Measurements from ENCODE around the gene RHOF.

The RHOF gene

DNA sequence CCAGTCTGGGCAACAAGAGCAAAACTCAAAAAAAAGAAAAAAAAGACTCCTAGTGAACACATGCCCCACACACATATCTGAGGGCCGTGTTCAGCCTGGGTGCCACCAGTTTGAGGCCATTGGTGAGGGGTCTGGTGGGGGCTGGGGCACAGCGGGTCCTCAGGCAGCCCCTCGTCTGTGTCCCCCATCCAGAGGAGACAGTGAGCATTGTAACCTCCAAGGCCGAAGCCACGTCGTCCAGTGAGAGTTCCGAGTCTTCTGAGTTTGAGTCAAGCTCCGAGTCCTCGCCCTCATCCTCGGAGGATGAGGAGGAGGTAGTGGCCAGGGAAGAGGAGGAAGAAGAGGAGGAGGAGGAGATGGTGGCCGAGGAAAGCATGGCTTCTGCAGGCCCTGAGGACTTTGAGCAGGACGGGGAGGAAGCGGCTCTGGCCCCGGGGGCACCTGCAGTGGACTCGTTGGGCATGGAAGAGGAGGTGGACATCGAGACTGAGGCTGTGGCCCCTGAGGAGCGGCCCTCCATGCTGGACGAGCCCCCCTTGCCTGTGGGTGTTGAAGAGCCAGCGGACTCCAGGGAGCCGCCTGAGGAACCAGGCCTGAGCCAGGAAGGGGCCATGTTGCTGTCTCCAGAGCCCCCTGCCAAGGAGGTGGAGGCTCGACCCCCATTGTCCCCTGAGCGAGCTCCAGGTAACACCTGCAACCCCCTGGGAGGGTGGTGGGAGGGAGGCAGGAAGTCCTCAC, 25.9 kb upstream of the RHOF start:
- no peak for DNase-seq (ENCODE audit: low read depth in 2 of 2)

GRCh38 chr12:121817648-121818043, 24.2 kb upstream of the RHOF start:
- DNase-seq (ENCODE audit: low read depth in 2 of 2) = no peak

- no peak for DNase-seq (ENCODE audit: low read depth in 2 of 2)
These were observed 23.6 kb upstream of the RHOF start for GRCh38 chr12:121816925-121817647.

DNA sequence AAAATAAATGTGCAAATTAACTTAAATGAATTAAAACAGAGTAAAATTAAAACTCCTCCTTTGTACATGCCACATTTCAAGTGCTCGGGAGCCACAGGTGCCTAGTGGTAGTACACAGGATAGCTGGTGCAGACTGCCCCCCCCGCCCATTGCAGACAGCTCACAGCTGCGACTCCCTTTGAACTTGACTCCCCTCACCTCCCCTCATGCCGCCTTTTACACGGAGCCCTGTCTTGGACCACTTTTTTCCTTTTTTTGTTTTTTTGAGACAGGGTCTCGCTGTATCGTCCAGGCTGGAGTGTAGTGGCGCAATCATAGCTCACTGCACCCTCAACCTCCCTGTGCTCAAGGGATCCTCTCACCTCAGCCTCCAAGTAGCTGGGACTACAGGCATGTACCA, 21.8 kb upstream of the RHOF start:
- no peak for DNase-seq (ENCODE audit: low read depth in 2 of 2)

DNA sequence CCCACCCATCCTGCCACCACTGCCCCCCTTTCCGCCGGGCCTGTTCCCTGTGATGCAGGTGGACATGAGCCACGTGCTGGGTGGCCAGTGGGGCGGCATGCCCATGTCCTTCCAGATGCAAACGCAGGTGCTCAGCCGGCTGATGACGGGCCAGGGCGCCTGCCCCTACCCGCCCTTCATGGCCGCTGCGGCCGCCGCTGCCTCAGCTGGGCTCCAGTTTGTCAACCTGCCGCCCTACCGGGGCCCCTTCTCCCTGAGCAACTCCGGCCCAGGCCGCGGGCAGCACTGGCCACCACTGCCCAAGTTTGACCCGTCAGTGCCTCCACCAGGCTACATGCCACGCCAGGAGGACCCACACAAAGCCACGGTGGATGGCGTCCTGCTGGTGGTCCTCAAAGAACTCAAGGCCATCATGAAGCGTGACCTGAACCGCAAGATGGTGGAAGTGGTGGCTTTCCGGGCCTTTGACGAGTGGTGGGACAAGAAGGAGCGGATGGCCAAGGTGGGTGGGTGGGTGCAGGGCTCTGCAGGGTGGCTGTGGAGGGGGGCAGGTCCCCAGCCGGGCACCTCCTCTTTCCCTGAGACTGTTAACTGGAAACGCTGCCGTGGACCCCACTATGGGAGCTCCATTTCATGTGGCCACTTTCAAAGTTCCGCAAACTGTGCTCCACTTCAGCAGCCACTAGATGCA, 21.1 kb upstream of the RHOF start:
- DNase-seq (ENCODE audit: low read depth in 2 of 2) = no peak

DNA sequence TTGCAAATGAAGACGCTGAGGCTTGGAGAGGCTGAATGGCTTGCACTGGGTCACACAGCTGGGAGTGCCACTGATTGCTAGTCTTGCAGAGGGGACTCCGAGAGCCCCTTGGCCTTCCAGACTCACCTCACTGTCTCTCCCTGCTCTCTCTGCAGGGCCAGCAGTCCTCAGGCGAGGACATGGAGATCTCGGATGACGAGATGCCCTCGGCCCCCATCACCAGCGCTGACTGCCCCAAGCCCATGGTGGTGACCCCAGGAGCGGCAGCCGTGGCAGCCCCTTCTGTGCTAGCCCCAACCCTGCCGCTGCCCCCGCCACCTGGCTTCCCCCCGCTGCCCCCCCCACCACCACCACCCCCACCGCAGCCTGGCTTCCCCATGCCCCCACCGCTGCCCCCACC, 20.5 kb upstream of the RHOF start:
- DNase-seq (ENCODE audit: low read depth in 2 of 2) = no peak

DNA sequence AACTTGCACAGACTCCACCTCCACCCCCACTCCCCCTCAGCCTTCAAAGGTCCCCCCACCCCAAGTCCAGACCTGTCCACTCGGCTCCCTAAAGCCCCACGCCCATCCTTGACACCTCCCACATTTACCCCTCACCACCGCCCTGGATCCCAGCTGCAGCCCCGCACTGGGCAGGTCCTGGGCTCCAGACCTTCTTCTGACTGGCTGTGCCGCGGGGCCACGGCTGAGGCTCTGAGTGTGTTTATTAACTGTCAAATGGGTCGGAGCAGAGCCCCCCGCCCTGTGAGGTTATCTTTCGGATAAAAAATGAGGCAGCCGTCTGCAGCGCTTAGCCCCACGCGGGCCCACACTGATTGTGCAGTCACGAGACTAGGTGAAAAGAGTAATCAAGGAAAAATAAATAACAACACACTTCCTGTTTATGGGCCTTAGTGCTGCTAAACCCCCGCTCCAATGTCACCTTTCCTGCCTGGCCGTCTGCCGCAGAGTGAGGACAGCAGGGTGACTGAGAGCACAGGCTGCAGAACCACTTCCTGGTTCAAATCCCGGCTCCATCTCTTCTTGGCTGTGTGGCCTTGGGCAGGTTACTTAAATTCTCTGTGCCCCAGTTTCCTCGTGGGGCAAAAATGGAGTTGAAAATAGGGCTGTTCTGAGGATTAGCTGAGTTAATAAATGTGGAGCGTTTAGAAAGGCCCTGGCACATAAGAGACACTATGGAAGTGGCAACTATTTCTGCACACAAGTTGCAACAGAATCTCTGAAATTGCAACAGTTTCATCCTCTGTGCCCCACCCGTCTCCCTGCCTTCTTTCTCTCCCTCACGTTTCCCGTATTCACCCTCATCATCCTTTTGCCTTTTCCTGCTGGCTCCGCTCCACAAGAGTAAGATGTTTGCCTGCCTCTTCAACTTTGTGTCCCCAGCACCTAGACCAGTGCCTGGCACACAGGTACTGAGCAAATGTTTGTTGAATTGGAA, 19.7 kb upstream of the RHOF start:
- DNase-seq (ENCODE audit: low read depth in 2 of 2) = no peak

DNA sequence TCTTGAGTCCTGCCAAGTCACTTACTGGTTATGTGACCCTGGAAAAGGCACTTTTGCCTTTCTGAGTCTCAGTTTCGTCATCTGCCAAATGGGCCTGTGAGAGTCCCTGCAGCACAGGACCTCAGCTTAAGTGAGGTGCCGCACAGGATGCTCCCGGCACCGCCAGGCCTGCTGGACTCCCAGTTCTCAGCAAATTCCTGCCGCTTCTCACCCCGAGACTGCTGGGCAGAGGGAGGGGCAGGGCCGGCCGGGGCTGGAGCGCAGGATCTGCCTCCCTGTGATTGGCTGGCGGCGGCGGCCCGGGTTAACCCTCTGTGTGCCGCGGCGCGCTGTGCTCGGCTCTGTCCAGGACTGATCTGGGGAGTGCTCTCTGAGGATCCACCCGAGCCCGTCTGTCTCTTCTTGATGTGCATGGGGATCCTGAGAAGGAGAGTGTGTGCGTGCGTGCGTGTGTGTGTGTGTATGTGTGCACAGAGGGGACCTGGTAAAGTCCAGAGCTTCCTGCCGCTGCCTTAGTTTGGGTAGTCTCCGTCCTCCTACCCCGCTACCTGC, 18.9 kb upstream of the RHOF start:
- DNase-seq (ENCODE audit: low read depth in 2 of 2) = no peak

- DNase-seq (ENCODE audit: low read depth in 2 of 2) = no peak
These were observed 18.2 kb upstream of the RHOF start for GRCh38 chr12:121811434-121812319.

GRCh38 chr12:121810833-121811433, 17.4 kb upstream of the RHOF start:
- DNase-seq (ENCODE audit: low read depth in 2 of 2) = no peak

DNA sequence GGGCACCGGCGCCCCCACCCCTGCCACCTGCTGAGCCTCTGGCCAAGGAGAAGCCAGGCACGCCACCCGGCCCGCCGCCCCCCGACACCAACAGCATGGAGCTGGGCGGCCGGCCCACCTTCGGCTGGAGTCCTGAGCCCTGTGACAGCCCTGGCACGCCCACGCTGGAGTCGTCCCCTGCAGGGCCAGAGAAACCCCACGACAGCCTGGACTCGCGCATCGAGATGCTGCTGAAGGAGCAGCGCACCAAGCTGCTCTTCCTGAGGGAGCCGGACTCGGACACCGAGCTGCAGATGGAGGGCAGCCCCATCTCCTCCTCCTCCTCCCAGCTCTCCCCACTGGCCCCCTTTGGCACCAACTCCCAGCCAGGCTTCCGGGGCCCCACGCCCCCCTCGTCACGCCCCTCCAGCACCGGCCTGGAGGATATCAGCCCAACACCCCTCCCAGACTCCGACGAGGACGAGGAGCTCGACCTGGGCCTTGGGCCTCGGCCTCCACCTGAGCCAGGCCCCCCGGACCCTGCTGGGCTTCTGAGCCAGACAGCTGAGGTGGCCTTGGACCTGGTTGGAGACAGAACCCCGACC, 16.8 kb upstream of the RHOF start:
- DNase-seq (ENCODE audit: low read depth in 2 of 2) = no peak

DNA sequence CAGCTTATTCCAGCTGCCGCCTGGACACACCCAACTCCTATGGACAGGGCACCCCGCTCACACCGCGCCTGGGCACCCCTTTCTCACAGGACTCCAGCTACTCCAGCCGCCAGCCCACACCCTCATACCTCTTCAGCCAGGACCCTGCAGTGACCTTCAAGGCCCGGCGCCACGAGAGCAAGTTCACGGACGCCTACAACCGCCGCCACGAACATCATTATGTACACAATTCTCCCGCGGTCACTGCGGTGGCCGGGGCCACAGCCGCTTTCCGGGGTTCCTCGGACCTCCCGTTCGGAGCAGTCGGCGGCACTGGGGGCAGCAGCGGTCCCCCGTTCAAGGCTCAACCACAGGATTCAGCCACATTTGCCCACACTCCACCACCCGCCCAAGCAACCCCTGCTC, 16.2 kb upstream of the RHOF start:
- no peak for DNase-seq (ENCODE audit: low read depth in 2 of 2)

DNA sequence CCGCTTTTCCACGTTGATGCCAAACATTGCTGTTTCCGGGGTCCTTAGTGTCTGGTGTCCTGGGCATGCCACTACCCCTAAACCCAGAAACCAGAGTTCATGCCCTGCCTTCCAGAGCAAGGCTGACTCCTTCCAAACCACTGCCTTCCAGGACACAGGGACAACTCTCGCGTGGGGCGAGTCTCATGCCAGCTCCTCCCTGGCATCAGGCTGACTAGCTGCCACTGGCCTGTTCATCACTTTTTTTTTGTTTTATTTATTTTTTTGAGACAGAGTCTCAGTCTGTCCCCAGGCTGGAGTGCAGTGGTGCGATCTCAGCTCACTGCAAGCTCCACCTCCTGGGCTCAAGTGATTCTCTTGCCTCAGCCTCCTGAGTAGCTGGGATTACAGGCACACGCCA, 15.1 kb upstream of the RHOF start:
- DNase-seq (ENCODE audit: low read depth in 2 of 2) = no peak

DNA sequence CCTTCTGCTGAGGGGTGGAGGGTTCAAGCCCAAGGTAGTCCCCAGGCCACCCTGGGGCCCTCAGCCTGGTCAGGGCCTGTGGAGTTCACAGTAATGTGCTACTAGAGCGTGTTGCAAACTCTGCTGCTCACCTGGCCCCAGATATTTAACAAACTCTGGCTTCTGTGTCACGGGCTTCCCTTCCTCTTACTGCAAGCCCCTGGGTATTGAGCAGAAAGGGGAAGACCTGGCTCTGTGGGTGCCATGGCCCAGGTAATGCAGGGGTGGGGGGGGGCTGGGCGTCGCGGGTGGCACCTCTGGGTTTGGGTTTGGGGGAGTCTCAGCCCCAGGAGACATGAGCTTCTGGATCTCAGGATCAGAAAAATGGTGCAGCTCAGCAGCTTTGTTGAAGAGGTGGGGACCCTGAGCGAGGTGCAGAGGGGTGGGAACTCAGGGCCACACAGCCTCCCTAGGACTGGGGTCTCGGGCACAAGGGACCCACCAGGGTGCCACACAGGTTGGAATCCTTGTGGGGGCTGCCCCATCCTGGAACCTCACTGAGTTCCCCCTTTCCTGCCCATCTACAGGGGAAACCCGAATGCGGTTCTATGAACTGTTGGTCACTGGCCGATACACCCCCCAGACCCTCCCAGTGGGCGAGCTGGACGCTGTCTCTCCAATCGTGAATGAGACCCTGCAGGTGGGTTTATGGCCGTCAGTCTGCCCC, 14.3 kb upstream of the RHOF start:
- no peak for DNase-seq (ENCODE audit: low read depth in 2 of 2)

DNA sequence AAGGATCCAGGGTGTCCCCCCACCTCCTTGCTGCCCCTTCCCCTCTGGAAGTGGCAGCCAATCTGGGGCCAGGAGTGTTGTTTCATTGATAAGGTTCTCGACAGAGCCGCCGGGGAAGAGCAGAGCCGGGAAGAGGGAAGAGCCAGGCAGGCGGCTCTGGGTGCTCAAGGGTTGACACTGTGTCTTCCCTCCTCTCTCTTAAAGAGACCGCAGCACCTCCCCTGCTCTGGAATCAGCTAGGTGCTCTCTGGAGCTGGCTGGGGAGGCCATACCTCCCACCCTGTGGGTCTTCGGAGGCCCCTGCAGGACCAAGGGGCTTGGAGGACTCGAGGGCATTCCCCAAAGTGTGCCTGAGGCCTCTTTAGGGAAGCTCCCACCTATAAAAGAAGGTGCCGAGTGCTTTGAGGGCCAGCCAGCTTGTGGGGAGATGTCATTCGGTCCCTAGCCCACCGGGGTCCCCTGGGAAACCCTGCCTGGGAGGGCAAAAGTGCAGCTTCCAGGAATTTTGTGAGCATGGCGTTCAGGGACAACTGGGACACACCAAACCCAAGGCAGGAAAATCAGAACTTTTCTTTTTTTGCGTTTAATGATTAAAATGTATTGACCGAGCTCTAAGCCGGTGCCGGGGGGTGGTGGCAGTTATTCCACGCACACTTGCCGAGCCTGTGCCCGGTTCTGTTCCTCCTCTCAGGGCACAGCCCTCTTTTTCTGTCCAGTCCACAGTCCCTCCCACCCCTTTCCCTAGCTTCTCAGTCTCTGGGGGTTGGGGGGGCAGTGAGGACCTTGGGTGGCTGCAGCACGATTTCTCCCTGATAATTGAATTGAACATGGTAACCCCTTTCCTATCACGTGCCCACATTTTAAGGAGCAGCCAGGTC, 13.3 kb upstream of the RHOF start:
- DNase-seq (ENCODE audit: low read depth in 2 of 2) = no peak

- no peak for DNase-seq (ENCODE audit: low read depth in 2 of 2)
These were observed 12.6 kb upstream of the RHOF start for GRCh38 chr12:121806009-121806545.

- DNase-seq (ENCODE audit: low read depth in 2 of 2) = no peak
These were observed 11.9 kb upstream of the RHOF start for GRCh38 chr12:121805171-121806008.

Measured in stimulated activated CD8-positive, alpha-beta memory T cell treated with anti-CD3 and anti-CD28 coated beads, Interleukin-15, amount 100 ng/mL, for 48 hours (primary cell).